HEK293 (cell line): ENCODE measurements around the gene IMP3.
"Not testable (repeated sequence)": the region's sequence is repeated elsewhere in the genome, so short reads cannot be mapped to it uniquely, and the experiment has no call there.

Experiments used
- ZNF560 ChIP-seq: fragments of 450-650 bp; formaldehyde crosslinking; IDR thresholded peaks from 2 replicates; pipeline ENCODE4 v1.5.1; 2017; ENCODE audit warnings: missing biosample characterization, missing genetic modification characterization, borderline replicate concordance
- TF ChIP-seq, protein P1 (sequence below): fragments of 450-650 bp; formaldehyde crosslinking; optimal IDR thresholded peaks from 2 replicates; pipeline ENCODE3; 2016; ENCODE audit warnings: missing biosample characterization, mild to moderate bottlenecking, missing genetic modification characterization

DNA sequence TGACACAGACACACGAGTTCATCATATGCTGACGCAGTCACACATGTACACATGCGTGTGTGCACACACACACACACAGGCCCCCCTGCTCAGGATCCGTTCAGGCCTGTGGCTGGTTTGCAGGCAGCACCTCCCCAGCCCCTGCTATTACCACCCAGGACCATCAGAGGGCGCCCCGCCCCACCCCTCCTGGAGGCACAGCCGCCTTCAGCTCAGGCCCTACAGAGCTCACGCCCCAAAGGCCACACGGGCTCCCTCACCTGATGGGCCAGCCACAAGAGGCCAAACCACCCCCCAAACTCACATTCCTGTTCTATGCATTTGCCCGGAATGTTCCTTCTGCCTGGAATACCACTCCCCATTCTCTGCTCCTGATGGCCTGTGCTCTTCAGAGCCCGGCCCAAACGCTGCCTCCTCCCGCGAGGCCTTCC, 46.2 kb upstream of the IMP3 start:
- TF ChIP-seq, protein P1, sequence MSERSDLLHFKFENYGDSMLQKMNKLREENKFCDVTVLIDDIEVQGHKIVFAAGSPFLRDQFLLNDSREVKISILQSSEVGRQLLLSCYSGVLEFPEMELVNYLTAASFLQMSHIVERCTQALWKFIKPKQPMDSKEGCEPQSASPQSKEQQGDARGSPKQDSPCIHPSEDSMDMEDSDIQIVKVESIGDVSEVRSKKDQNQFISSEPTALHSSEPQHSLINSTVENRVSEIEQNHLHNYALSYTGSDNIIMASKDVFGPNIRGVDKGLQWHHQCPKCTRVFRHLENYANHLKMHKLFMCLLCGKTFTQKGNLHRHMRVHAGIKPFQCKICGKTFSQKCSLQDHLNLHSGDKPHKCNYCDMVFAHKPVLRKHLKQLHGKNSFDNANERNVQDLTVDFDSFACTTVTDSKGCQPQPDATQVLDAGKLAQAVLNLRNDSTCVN (tag by site-specific recombination): peak; percentile 28
- not testable (repeated sequence) for TF ChIP-seq ZNF560
